Skin of body (tissue), 2 donors: ENCODE data around the gene ZMPSTE24. TPM values are rescaled to one million over a fixed set of nuclear protein-coding genes. Genes with fewer than 3 reads are reported as not detected.

Source experiments
- DNase-seq: peaks from one replicate; lab custom pipeline; 2025; lab: John Stamatoyannopoulos, UW
- total RNA-seq: library from RNA; depleted of rRNA; stranded (reverse); fragments of >200 nt; gene quantifications from one replicate; pipeline ENCODE4 v1.2.3, GENCODE V29; 2014

The ZMPSTE24 gene
- total RNA-seq, 1 donor from 2014 or later = 36.4 TPM

DNA sequence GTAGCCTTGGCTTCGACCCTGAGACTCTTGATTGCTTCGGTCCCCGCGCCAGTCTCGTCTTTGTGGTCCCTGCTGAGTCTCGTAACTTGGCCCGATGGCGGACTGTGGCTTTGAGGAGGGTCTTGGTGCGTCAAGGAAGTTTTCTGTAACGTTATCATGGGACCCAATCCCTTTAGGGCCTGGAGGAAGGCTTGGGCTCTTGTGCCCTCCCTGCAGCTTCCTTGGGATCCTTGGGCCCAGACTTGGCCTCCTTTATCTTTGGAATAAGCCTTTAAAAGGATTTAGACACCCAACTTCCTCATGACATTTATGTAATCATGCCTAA is 371 bp downstream of the ZMPSTE24 start:
- no peak for DNase-seq

DNA sequence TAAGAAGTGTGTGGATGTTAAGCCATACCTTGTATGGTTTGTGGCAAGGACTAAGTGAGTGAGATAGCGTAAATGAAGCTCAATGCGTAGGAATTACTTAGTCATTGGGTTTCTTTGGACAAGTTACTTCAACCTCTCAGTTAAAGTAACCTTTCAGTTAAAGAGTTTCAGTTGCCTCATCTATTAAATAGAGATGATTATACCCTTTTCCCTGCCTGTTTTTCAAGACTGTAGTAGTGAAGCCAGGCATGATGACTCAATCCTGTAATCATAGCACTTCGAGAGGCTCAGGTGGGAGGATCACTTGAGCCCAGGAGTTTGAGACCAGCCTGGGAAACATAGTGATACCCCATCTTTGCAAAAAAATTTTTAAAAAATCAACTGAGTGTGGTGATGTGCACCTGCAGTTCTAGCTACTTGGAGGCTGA is 6.3 kb downstream of the ZMPSTE24 start:
- no peak for DNase-seq

DNA sequence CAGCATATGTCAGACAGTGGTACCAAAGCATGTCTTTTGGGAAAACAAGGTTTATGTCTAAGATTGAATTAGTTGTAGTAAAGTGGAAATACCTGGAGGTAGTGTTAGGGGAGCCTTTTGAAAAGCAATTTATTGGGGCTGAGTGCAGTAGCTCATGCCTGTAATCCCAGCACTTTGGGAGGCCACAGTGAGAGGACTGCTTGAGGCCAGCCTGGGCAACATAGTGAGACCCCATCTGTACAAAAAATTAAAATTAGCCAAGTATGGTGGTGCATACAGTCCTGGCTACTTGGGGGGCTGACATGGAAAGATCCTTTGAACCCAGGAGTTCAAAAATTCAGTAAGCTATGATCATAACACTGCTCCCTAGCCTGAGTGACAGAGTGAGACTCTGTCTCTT is 7.3 kb downstream of the ZMPSTE24 start:
- DNase-seq = no peak

DNA sequence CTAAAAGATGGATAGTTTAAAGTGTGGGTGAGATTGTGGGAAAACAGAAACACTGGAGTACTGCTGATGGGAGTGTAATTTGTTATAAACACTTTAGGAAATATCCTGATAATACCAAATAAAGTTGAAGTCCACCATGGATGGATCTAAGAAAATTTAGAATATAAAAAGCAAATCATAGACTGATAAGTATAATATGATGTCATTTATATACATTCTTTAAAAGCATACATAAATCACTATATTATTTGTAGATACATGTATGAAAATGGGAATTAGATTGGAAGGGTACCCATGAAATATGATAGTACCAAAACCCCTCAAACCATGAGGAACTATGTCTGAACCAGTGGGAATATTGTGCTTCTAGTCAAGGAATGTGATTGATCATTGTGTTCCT is 7.9 kb downstream of the ZMPSTE24 start:
- no peak for DNase-seq

DNA sequence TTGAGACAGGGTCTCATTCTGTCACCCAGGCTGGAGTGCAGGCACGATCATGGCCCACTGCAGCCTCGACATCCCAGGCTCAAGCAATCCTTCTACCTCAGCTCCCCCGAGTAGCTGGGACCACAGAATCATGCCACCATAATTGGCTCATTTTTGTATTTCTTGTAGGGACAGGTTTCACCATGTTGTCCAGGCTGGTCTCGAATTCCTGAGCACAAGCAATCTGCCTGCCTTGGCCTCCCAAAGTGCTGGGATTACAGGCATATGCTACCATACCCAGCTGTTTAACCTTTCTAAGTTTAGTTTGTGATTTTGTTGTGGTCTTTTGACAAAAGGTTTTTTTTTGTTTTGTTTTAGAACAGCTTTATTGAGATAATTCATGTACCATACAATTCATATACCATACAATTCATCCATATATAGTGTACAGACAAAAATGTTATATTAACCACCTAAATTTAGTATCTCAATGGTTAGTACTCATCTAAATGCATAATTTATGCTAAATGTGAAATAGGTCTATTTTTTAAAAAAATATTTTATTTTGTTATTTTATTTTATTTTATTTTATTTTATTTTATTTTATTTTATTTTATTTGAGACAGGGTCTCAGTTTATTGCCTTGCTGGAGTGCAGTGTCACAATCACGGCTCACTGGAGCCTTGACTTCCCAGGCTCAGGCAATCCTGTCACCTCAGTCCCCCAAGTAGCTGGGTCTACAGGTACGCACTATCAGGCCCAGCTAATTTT is 8.9 kb downstream of the ZMPSTE24 start:
- DNase-seq = no peak

DNA sequence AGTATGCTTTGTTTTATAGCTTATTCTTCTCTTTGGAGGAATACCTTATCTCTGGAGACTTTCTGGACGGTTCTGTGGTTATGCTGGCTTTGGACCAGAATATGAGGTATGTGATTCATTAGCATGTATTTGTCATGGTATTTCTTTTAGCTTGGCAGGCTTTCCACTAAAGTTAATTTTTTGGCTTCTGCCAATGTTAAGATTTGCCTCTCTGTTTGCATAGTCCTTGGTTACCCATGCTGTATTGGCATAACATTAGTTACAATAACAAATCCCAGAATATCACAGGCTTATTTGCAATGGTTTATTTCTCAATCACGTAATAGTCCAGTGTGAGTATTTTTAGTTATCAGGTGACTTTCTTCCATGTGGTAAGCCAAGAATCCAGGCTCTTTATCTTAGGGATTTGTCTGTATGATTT is 9.7 kb downstream of the ZMPSTE24 start:
- DNase-seq = no peak

DNA sequence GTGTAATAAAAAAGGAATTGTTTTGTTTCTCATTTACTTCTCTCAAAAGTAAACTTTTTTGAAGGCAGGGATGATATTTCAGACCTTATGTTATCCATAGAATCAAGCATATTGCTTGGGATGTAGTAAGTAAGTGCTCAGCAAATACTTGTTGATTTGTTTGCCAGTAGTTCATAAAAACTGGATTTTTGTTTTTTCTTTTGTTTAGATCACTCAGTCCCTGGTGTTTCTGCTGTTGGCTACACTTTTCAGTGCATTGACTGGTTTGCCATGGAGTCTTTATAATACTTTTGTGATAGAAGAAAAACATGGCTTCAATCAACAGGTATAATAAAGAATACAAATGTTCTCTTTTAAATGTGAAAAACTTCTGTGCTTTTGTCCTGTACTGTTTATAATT is 10.2 kb downstream of the ZMPSTE24 start:
- no peak for DNase-seq

DNA sequence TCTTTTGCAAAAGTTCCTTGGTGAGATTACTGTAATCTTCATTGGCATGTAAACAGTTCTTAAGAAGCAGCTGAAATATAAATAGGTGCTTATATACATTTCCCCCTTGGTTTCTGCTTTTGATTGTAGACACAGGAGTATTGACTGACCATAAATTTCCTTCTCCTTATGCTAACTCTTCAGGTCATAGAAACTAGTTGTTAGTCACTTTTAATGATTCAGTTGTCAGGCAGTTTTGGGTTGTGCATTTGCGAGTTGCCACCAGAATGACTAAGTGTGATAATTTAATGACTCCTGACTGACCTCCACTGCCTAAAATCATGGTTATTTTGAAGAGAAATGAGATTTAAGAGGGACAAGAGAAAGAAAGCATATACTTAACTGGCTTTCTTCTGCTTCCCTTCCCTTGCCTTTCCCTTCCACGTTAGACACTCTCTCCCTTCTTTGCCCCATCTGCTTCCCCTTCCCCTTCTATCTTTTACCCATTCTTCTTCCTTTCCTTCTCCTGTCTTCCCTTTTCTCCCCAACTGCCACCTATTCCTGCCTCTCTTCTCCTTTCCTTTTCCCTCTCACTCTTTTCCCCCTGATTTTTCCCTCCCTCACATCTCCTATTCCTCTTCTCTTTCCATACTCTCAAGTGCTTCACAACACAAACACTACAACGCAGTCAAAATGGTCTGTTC is 12.3 kb downstream of the ZMPSTE24 start:
- no peak for DNase-seq

DNA sequence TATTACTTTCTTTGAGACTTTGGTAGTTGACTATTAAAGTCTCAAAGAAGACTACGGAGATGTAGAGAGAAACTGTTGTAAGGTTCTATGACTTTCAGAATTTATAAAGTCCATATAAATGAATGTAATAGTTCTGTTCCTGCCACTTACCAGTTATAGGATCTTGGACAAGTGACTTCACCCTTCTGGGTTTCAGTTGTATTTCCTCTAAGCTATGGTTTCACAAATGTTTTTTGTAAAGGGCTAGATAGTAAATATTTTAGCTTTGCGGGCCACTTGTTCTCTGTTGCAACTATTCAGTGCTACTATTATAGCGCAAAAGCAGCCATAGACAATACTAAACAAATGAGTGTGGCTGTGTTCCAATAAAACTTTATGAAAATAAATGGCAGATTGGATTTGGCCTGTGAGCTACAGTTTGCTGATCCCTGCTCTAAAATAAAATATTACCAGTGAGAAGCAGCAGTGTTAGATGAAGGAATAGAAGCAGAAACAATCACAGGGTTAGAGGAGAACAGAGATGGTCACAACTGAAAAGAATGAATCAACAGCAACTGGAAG is 14.7 kb downstream of the ZMPSTE24 start:
- no peak for DNase-seq

DNA sequence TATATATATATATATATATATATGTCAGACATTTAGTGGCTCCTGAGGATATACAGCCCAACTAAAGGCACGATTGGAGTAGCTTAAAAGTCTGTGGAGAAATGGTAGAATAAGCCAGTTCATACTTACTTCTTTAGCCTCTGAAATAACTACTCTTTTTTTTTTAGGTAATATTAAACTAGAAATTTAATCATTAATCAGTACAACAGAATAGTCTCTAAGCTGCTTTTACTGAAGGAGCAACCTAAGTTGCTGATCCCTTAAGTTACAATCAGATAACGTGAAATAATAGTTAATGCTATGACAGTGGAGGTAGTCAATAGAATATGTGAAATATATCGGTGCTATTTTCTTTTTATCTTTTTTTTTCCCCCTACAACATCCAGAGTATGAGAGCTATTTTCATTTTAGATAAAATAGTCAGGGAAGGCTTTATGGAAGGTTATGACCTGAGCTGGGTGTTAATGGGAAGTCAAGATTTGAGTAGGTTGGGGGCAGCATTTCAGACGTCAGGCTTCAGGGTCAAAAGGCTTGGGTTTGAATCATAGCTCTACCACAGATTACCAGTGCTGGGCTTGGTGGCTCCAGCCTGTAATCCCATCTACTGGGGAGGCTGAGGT is 15.6 kb downstream of the ZMPSTE24 start:
- no peak for DNase-seq

DNA sequence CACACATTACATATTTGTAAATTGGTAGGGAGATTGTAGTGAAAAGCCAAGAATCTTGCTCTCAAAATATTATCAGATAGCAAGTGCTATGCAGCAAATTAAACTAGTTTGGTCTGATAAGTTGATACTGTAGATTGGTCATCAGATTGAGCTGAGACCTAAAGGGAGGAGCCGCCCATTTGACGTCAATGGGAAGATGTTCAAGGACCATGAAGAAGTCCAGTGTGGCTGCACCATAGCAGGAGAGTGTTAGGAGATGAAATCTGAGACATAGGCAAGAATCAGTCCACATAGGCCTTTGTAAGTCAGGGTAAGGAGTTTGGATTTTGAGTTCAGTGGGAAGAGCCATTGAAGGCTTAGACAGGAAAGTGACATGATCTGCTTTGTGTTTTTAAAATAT is 16.3 kb downstream of the ZMPSTE24 start:
- no peak for DNase-seq

DNA sequence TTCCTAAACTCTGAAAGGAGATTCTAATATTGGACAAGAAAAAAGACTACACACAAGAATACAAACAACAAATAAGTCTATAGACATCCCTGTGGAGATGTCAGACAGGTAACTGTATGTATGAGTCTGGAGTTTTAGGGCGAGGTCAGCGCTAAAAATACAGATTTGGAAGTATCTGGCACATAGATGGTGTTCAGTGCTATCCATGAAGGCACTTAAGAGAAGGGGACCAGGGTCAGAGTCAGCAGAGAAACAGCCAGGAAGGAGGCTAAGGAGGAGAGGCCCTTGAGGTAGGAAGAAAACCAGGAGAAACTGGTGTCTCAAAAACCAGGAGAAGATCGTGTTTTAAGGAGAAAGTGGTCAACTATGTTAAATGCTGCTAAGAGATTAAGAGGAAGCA is 18.1 kb downstream of the ZMPSTE24 start:
- DNase-seq = no peak

DNA sequence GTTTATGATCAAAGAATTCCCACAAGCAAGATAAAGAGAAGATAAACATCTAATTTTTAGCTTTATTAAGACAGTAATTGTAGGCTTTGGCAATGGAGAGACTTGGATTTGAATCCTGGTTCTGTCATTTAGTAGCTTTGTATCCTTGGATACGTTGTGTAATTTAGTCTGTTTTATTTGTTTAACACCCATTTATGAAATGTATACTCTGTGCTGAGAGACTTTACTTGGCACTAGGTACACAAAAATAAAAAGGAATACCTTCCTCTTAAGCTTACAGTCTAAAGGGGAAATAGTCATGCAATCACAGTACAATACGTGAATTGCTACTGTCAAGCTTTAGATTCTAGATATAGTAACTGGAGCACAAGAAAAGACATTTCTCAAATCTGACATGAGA is 23.8 kb downstream of the ZMPSTE24 start:
- DNase-seq = no peak

DNA sequence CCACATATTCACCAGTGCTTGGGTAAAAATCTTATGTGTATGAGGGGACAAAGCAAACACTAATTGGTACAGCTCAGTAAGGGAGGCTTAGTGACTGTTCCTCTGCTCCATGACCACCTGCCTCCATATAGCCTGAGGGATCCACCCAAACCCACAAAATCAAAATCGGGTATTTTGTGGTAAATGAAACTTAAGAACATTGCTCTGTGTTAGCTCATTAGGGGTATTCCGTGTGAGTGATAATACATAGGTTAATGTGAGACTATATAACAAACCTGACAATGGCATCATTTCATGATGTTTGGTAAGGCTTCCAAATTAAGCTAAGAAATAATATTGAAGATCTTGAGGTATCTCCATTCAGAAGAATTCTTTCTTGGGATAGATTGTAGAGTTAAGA is 33.3 kb downstream of the ZMPSTE24 start:
- no peak for DNase-seq

DNA sequence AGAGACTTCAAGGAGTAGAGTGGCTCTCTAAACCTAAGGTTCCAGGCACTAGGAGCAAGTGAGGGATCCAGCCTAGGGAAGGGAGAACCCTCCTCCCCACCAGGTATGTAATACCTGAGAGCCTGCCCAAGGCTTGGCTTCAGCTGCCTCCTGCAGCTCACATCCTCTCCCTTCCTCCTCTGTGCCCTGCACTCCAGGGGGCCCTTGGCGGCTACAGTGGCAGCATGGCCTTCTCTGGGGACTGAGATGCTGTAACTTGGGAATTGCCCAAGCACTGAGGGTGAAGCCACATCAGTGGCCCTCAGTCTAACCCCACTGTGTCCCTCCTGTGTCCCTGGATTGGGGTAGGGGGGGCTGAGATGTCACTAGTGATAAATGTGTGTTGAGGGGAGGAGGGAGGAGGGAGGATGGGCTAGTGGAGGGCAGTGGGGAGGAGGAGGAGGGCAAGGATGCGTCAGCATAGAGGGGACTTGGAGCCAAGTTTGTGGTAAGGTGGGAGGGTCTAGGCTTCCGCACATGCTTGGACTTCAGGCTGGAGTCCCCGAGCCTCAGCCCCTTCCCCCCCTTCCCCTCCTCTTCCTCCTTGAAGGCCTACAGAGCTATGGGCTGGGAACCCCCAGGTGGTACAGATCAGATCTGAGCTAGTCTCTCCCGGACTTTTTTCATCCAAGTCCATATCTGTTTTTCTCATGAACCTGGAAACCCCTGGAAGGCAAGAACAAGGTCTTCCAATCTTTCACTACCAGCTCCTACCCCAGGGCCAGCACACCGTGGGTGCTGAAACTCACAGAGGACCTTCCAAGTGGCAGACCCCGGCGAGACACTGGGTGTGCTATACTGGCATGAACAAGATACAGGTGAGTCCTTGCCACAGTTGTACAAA is 41.6 kb downstream of the ZMPSTE24 start:
- no peak for DNase-seq

DNA sequence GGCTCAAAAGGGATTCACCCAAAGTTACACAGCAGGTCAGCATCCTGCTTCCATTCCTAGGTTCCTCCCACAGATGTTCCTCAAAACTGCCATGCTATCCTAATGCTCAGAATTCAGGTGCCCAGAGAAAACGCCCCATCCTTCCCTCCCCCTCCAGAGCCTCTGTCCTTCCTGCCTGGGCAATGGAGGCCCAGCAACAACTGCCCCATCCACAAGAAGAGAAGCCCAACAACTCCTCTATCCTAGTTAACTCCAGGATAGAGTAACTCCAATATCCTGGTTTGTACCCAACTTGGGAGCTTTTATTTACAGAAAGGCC is 42.2 kb downstream of the ZMPSTE24 start:
- DNase-seq = no peak

DNA sequence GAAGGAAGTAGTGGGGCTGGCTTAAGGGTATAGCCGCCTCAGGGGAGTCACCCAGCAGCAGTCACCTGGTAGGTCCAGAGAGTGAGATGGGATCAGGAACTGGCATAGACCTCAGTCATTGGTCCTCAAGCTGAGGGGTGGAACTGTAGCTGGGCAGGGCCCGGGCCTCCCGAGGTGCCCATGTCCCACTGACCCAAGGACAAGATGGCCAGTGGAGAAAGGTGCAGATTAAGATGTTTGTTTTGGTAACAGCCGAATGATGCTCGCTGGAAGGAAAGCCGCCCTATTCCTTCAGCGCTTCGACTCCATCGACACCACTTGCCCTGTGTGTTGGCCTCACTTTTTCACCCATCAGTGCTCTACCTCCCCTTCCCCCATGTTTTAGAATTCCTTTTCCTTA is 42.6 kb downstream of the ZMPSTE24 start:
- DNase-seq = no peak

DNA sequence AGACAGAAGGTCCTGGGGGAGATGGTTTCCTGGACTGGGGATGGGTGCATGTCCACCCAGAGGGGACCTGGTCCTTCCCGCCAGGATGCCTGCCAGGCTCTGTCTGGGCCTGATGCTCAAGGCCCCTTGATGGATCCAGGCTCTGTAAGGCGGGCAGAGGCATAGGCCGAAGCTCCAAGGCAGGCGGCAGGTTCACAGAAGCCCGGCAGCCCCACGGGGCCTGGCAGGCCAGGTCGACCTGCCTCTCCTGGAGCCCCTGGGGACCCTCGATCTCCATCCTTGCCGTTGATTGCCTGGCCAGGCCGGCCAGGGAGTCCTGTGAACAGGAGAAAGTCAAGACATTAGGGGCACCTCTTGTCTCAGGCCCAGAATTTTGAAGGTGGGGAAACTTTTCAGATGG is 43.0 kb downstream of the ZMPSTE24 start:
- DNase-seq = no peak

DNA sequence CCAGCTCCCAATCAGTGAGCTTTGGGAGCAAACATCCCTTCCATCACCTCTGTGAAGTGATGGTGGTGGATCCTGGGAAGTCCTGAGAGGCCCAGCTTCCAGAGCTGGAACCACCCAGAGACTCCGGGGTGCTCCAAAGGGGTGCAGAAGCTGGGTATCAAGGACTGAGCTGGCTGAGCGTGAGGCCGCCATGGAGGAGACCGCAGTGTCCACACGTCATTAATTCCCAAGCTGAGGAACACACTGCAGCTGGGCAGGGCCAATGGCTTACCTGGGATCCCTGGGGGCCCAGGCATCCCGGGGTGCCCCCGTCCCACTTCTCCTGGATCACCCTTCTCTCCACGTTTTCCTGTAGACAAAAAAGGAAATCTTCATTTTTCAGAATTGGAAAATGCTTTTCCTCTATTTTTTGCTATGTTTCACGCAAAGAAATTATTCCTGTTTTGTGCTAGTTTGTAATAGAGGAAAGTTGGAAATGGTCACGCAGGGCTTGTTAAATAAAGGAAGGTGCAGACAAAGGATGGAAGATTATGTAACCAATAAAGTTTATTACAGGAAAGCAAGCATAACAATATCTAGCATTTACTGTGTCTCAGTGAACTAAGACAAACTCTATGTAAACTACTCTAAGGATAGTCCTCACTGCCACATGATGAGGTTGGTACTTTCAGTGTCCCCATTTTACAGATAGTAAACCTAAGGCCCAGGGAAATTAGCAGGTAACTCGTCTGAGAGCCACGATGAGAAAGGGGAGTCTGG is 43.7 kb downstream of the ZMPSTE24 start:
- DNase-seq = no peak

DNA sequence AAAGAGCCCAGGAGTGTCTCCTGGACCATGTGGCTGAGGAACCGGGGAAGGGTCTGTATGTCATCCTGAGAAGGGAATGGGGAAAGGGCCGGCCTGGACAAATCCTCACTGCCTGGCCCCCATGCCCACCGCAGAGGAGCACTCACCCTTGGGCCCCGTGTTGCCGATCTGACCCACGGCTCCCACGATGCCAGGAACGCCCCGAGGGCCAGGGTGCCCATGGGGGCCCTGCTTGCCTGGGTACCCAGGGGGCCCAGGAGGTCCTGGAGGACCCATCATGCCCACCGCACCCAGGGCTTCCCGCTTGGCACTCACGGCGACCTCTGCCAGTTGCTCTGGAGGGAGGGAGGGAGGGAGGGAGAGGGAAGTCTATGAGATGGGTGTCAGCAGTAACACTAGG is 44.4 kb downstream of the ZMPSTE24 start:
- DNase-seq = no peak
